Activated CD4-positive, alpha-beta memory T cell treated with anti-CD3 and anti-CD28 coated beads for 36 hours (primary cell): ENCODE data around the gene RHPN2. TPM values are rescaled to one million over a fixed set of nuclear protein-coding genes. Genes with fewer than 3 reads are reported as not detected.
"Not testable (repeated sequence)": the region's sequence is repeated elsewhere in the genome, so short reads cannot be mapped to it uniquely, and the experiment has no call there.

Experiments
- CTCF ChIA-PET: fragments of 350-600 bp; sonication (Branson Sonifier 250); formaldehyde crosslinking; loops from one replicate; lab custom pipeline; 2021; ENCODE audit warnings: antibody characterized with exemption, inconsistent platforms; lab: Charles Lee
- POLR2A ChIA-PET: fragments of 350-600 bp; sonication (Branson Sonifier 250); formaldehyde crosslinking; loops from one replicate; lab custom pipeline; 2021; ENCODE audit warnings: antibody characterized with exemption; lab: Charles Lee
- DNase-seq: peaks from one replicate; pipeline ENCODE4 v3.0.0-alpha.2; 2020
- H3K27ac Mint-ChIP-seq: one replicate; pipeline ENCODE4 v1.8.0; 2021; ENCODE audit warnings: mixed read lengths
- H3K27me3 Mint-ChIP-seq: one replicate; pipeline ENCODE4 v1.8.0; 2021; ENCODE audit warnings: mixed read lengths
- H3K36me3 Mint-ChIP-seq: one replicate; pipeline ENCODE4 v1.8.0; 2021; ENCODE audit warnings: mixed read lengths
- H3K4me1 Mint-ChIP-seq: one replicate; pipeline ENCODE4 v1.8.0; 2021; ENCODE audit warnings: low read depth, mixed read lengths
- H3K4me3 Mint-ChIP-seq: one replicate; pipeline ENCODE4 v1.8.0; 2021; ENCODE audit warnings: mild to moderate bottlenecking, mixed read lengths
- H3K9me3 Mint-ChIP-seq: one replicate; pipeline ENCODE4 v1.8.0; 2021; ENCODE audit warnings: mixed read lengths
- intact Hi-C: fragments of 100-400 bp; cut with micrococcal nuclease; formaldehyde crosslinking; loops from one replicate; pipeline ENCODE4 v1.15.1; 2023
- total RNA-seq, 2 experiments: library from RNA; stranded (reverse); gene quantifications; one replicate each; pipeline ENCODE4 v1.2.3, GENCODE V29; 2021

Gene RHPN2
- total RNA-seq, 2 experiments from 2014 or later = 1.7 to 2.9 TPM

DNA sequence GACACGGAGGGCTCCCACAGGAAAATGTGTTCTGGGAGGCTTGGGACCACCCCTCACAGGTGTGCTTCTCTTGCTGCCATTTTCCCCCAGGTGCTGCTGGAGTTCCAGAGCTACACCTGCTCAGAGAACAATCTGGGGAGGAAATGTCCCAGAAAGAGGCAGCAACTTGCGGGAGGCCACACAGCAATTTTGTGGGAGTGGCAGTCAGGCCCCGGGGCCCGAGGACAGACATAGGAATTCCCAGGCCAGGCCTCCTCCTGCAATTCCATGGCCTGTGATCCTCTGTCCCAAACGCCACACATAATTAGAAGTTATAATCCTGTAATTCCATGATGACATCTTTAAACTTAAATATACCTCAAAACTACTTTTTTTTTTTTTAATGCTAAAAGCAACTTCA, 1.8 kb downstream of the RHPN2 start:
- POLR2A ChIA-PET = interaction anchor here (0.8 kb wide), 1 partner anchor 18 kb away, joined by 3 read pairs; the partner anchor contains the start of gene GPATCH1
- Mint-ChIP-seq H3K9me3 (no peaks in the 10 kb centered on the region), H3K27me3 (peaks cover 33% of the 10 kb centered on the region), H3K36me3 (no peaks in the 10 kb centered on the region), H3K27ac (no peak overlapping the region), H3K4me1 (peaks cover 2% of the 10 kb centered on the region), H3K4me3 (no peak overlapping the region)
- DNase-seq = no peak
- intact Hi-C loops = no loop called here
- CTCF ChIA-PET = no interaction called here

DNA sequence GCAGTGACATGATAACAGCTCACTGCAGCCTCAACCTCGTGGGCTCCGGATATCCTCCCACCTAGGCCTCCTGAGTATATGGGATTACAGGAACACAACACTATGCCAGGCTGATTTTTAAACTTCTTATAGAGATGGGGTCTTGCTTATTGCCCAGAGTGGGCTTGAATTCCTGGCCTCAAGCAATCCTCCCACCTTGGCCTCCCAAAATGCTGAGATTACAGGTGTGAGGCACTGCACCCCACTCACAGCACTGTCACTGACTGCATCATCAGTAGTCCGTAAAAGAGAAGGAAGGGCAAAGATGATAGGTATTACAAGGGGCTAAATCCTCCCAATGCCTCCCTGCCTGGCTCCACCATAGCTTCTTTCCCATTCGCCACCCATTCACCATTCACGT, 4.1 kb downstream of the RHPN2 start:
- H3K27ac Mint-ChIP-seq = no peak overlapping the region
- CTCF ChIA-PET = no interaction called here
- peaks cover 32% of the 10 kb centered on the region for H3K27me3 Mint-ChIP-seq
- H3K36me3 Mint-ChIP-seq = no peaks in the 10 kb centered on the region
- POLR2A ChIA-PET = no interaction called here
- DNase-seq = no peak
- no peaks in the 10 kb centered on the region for H3K9me3 Mint-ChIP-seq
- H3K4me3 Mint-ChIP-seq = no peak overlapping the region
- intact Hi-C loops = no loop called here
- H3K4me1 Mint-ChIP-seq = peaks cover 2% of the 10 kb centered on the region

DNA sequence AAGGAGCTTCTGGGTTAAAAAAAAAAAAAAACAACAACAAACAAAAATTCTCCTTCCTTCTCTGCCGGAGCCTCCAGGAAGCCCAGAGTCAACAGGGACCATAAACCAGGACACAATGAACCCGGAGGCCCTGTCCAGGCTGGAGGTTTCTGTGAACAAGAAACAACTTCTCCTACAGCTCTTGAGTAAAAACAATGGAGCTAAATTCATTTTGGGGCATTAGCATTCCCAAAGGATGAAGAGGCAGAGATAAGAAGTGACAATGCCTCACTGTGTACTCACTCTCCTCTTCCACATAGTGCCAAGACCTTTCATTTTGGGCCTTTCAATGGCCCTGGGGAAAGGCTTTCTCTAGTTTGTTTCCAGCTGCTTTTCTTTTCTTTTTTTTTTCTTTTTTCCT, 9.0 kb downstream of the RHPN2 start:
- intact Hi-C loops = no loop called here
- POLR2A ChIA-PET = no interaction called here
- H3K36me3 Mint-ChIP-seq = no peaks in the 10 kb centered on the region
- H3K4me1 Mint-ChIP-seq = no peaks in the 10 kb centered on the region
- H3K9me3 Mint-ChIP-seq = no peaks in the 10 kb centered on the region
- no peak overlapping the region for H3K27ac Mint-ChIP-seq
- peaks cover 11% of the 10 kb centered on the region for H3K27me3 Mint-ChIP-seq
- H3K4me3 Mint-ChIP-seq = no peak overlapping the region
- no peak for DNase-seq
- CTCF ChIA-PET = no interaction called here

DNA sequence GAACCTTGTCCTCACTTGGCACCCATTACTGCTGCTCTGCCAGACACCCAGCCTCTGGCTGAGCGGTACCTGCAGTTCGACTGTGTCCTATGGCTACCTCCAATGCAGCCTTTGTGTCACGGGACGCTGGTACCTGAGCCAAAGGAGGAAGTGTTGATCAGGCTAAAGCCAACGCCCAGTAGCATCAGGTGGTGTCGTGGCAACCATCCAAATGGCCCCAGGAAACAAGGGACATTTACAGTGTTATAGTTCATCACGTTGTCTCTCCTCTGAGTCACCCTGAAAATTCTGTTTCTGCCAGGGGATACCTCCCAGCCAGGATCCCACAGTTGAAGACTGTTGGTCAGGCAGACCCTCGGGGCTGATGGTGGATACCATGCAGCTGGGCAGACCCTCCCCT, 10.1 kb downstream of the RHPN2 start:
- H3K27me3 Mint-ChIP-seq = peaks cover 4% of the 10 kb centered on the region
- intact Hi-C loops = no loop called here
- CTCF ChIA-PET = no interaction called here

DNA sequence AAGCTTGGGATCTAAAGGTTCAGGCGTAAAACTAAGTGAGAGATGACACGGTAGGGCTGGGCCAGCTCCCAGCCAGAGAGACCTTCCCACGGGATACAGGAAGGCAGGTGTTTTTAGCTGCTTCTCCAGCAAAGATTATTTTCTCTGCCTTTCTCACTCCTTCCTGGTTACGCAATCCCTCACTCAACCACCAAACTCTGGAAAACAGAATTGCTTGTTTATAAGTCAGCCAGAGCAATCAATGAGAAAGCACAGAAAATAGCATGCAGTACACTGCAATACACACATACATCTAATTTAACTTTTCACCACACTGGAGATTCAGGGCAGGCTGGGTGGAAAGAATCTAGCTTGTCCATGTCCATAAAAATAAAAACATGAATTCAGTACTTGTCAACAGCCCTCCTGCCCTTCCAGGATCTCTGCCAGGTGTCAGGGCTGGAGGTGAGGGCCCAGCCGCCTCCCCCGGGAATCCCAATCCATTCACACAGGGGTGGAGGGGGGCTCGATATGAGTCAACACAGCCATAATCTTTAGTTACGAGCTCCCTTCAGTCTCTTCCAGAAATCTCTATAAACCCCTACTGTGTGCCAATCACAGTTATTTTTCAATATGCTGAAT, 12.2 kb downstream of the RHPN2 start:
- POLR2A ChIA-PET = interaction anchor here (0.6 kb wide), 1 partner anchor 50 kb away, joined by 4 read pairs; no protein-coding TSS in a partner anchor
- intact Hi-C loops = no loop called here
- CTCF ChIA-PET = interaction anchor here (1.1 to 1.9 kb wide), 2 partner anchors 15 to 73 kb away, joined by 3 to 4 read pairs; no protein-coding TSS in a partner anchor
- Mint-ChIP-seq H3K4me3 (no peak overlapping the region), H3K27me3 (no peaks in the 10 kb centered on the region), H3K36me3 (no peaks in the 10 kb centered on the region), H3K9me3 (no peaks in the 10 kb centered on the region), H3K4me1 (no peaks in the 10 kb centered on the region), H3K27ac (no peak overlapping the region)
- no peak for DNase-seq

More for the DNA sequence above, 10.1 kb downstream of the RHPN2 start:
- no peak for DNase-seq
- H3K4me3 Mint-ChIP-seq = no peak overlapping the region
- H3K9me3 Mint-ChIP-seq = no peaks in the 10 kb centered on the region
- POLR2A ChIA-PET = no interaction called here
- no peaks in the 10 kb centered on the region for H3K4me1 Mint-ChIP-seq
- no peak overlapping the region for H3K27ac Mint-ChIP-seq
- no peaks in the 10 kb centered on the region for H3K36me3 Mint-ChIP-seq

DNA sequence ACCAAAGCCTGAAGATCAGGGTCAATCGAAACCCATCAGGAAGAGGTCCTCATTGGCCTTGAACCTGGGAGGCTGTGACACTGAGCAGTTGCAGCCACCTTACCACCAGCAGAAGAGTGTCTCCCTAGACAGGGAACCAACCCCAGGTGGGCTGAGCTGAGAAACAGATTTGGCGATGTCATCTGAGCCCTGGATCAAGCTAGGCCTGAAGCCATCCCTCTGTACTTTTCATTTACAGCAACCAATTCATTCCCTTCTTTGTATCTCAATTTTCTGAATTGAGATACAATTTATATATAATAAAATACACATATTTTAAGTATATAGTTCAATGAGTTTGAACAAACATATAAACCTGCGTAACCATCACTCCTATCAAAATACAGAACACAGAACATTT, 14.6 kb downstream of the RHPN2 start:
- no peak overlapping the region for H3K27ac Mint-ChIP-seq
- no peaks in the 10 kb centered on the region for H3K4me1 Mint-ChIP-seq
- no peaks in the 10 kb centered on the region for H3K36me3 Mint-ChIP-seq
- no peaks in the 10 kb centered on the region for H3K27me3 Mint-ChIP-seq
- intact Hi-C loops = no loop called here
- POLR2A ChIA-PET = no interaction called here
- no peaks in the 10 kb centered on the region for H3K9me3 Mint-ChIP-seq
- H3K4me3 Mint-ChIP-seq = no peak overlapping the region
- no peak for DNase-seq
- CTCF ChIA-PET = no interaction called here

DNA sequence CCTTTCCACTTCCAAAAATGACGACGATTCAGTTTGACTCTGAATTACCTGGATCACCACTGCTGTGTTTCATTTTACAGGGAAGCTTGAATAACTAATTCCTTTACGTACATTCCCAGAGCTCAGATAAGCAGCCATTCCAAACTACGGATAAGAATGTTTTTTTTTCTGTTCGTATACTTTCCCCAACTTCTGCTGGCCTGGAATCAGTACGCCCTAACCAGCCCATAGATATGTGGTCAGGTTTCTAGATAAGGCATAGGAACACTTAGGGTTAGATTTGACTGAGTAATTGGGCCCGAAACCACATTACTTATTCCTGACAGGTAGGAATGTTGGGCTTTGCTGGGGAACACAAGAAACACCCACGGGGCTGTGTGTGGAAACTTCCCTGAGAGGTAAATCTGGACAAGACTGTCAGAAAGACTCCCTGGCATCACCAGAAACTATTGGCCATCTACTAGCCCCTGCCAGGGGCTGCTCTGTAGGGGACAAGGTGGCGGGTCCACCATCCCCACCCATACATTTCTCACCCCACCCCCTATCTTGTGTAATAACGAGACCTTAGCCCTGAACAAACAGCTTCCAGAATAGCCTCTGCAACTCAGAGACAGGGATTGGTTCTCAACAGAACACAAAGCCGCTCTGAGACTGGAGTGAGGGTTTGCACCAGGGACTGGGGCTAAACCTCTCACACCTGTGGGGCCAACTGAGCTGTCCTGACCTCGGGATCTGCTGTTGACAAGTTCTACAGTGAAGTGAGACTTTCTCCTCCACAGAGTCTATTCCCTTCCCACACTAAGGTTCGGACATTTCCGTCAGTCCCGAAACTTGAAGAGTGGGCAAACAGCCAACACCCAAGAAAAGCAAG, 15.6 kb downstream of the RHPN2 start:
- H3K9me3 Mint-ChIP-seq = no peaks in the 10 kb centered on the region
- intact Hi-C loops = no loop called here
- H3K27me3 Mint-ChIP-seq = no peaks in the 10 kb centered on the region
- H3K36me3 Mint-ChIP-seq = no peaks in the 10 kb centered on the region
- DNase-seq = no peak
- no peak overlapping the region for H3K4me3 Mint-ChIP-seq
- ChIA-PET CTCF (interaction anchor here (0.6 kb wide), 1 partner anchor 9 kb away, joined by 3 read pairs; no protein-coding TSS in a partner anchor), POLR2A (no interaction called here)
- H3K27ac Mint-ChIP-seq = no peak overlapping the region
- H3K4me1 Mint-ChIP-seq = no peaks in the 10 kb centered on the region

DNA sequence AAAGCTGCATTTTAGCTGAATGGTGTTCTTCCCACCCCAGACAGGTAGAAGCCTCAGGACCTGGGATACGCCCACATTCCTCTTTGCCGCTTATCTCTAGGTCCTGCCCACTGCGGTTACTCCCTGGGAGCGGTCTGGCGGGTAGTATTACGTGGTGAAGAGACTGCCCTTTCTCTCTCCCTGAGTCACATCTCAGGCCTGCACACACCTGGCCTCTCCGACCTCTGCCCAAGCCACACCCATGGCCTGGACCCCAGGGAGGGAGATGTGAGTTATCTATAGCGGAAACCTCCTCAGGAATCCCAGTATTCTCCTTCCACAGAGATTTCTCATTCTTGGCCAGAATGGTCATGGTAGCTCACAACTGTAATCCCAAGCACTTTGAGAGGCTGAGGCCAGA, 17.3 kb downstream of the RHPN2 start:
- Mint-ChIP-seq H3K36me3 (no peaks in the 10 kb centered on the region), H3K9me3 (no peaks in the 10 kb centered on the region), H3K27ac (no peak overlapping the region), H3K27me3 (no peaks in the 10 kb centered on the region), H3K4me1 (no peaks in the 10 kb centered on the region), H3K4me3 (no peak overlapping the region)
- ChIA-PET POLR2A (interaction anchor here (0.6 kb wide), 1 partner anchor 948 kb away, joined by 4 read pairs; no protein-coding TSS in a partner anchor), CTCF (no interaction called here)
- intact Hi-C loops = no loop called here
- no peak for DNase-seq

DNA sequence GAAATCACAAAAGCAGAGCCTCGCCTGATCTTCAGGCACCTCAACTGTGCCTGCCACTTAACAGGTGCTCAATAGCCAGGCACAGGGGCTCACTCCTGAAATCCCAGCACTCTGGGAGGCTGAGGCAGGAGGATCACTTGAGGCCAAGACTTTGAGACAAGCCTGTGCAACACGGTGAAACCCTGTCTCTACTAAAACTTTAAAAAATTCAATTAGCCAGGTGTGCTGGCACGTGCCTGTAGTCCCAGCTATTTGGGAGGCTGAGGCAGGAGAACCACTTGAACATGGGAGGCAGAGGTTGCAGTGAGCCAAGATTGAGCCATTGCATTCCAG, 22.9 kb downstream of the RHPN2 start:
- intact Hi-C loops, POLR2A ChIA-PET, H3K9me3 Mint-ChIP-seq, H3K36me3 Mint-ChIP-seq, CTCF ChIA-PET, DNase-seq, H3K27me3 Mint-ChIP-seq, H3K4me3 Mint-ChIP-seq, H3K27ac Mint-ChIP-seq, H3K4me1 Mint-ChIP-seq: not testable (repeated sequence)

DNA sequence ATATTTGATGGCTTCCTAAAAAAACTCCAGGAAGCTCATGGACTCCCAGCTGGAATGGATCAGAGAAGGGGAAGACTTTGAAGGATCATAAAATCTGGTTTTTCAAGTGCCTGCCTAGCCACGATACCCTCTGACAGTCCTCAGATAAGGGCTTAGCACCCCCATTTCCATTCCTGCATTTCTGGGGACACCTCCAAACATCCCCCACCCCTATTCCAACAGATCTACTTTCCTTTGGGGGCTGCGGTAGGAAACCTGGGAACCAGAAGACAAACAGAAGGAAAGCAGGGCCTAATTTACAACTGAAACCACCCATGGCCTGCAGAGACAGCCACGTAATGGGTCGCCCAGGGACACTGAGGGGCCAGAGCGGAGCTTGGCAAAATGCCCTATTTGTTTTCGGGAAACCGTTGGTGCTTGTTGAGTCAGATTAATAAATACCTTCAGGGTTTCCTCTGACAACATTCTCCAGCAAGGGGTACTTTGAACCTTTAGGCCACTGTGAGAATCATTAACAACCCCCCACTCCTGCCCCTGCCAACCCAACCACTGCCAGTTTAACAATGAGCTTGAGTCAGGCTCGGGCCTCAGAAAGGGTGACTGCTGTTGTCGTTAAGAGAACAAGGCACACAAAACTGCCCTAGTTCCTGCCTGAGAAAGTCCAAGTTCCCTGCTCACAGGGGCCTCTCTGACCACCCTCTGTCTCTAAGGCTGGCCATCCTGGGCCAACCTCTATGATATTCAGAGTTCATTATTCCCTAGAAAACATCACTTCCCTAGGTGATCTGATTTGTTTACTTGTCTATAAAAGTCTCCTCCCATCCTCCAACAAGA, 23.5 kb downstream of the RHPN2 start:
- Mint-ChIP-seq H3K4me3 (no peak overlapping the region), H3K9me3 (no peaks in the 10 kb centered on the region), H3K27me3 (no peaks in the 10 kb centered on the region), H3K4me1 (peaks cover 8% of the 10 kb centered on the region), H3K27ac (no peak overlapping the region), H3K36me3 (no peaks in the 10 kb centered on the region)
- CTCF ChIA-PET = no interaction called here
- POLR2A ChIA-PET = no interaction called here
- intact Hi-C loops = no loop called here
- no peak for DNase-seq

DNA sequence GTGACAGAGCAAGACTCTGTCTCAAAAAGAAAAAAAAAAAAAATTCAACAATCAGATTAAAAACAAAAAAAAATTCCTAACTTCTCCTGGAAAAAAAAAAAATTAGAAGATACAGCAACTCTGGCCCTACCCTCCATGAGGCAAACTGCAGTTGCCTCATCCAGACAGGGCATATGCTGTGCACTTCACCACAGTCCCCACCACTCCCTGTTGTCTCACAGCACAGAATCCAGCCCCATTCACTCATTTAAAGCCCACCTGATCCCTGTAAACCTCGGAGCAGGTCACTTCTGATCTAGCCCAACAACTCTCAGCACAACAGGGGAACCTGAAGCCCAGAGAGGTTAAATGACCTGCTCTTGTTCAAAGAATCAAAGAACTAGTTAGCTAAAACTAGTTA, 24.9 kb downstream of the RHPN2 start:
- intact Hi-C loops = no loop called here
- Mint-ChIP-seq H3K27me3 (no peaks in the 10 kb centered on the region), H3K36me3 (no peaks in the 10 kb centered on the region), H3K4me3 (no peak overlapping the region), H3K9me3 (no peaks in the 10 kb centered on the region), H3K4me1 (peaks cover 8% of the 10 kb centered on the region), H3K27ac (no peak overlapping the region)
- POLR2A ChIA-PET = no interaction called here
- CTCF ChIA-PET = interaction anchor here (0.6 kb wide), 1 partner anchor 9 kb away, joined by 3 read pairs; no protein-coding TSS in a partner anchor
- DNase-seq = no peak

DNA sequence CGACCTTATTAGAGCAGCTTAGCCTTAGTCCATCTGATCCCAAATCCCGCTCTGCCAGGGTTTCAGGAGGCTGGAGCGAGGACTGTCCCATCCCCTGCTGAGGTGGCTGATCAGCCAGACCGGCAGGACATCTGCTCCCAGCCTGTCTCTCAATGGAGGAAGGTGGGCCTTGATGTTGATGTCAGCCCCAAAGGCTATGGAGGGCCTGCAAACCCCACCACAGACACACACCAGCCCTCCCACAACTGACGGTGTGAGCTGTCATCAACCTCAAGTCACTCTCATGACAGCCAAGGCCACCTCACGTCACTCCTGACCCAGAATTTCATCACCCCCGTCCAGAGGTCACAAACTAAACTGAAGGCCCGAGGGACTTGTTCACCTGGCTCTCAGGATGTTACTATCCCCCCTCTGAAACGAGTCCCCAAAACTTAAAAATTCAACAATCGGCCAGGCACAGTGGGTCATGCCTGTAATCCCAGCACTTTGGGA, 25.5 kb downstream of the RHPN2 start:
- H3K36me3 Mint-ChIP-seq = no peaks in the 10 kb centered on the region
- peaks cover 8% of the 10 kb centered on the region for H3K4me1 Mint-ChIP-seq
- no peak overlapping the region for H3K4me3 Mint-ChIP-seq
- intact Hi-C loops = no loop called here
- ChIA-PET POLR2A (no interaction called here), CTCF (no interaction called here)
- H3K9me3 Mint-ChIP-seq = no peaks in the 10 kb centered on the region
- DNase-seq = no peak
- no peak overlapping the region for H3K27ac Mint-ChIP-seq
- no peaks in the 10 kb centered on the region for H3K27me3 Mint-ChIP-seq
